WTC11 (cell line): ENCODE data around the gene CPNE2. TPM values are rescaled to one million over a fixed set of nuclear protein-coding genes. Genes with fewer than 3 reads are reported as not detected.

Source experiments
- ATAC-seq: fragments of 200-7000 bp; cut with Tn5 transposase; 2 replicates; pipeline ENCODE4 v1.10.0; 2021; ENCODE audit warnings: mild to moderate bottlenecking, moderate library complexity
- CTCF ChIA-PET: fragments of 300-600 bp; sonication (Branson Sonifier 250); formaldehyde crosslinking; loops from one replicate; lab custom pipeline; 2021; ENCODE audit warnings: antibody characterized with exemption; lab: Charles Lee
- POLR2A ChIA-PET: fragments of 350-600 bp; sonication (Branson Sonifier 250); formaldehyde crosslinking; loops from one replicate; lab custom pipeline; 2021; ENCODE audit warnings: antibody characterized with exemption; lab: Charles Lee
- DNase-seq: peaks from one replicate; pipeline ENCODE4 v3.0.0; 2021; ENCODE audit warnings: low spot score
- H3K27ac Mint-ChIP-seq: 2 replicates; pipeline ENCODE4 v1.8.0; 2021; ENCODE audit warnings: mixed read lengths
- H3K27me3 Mint-ChIP-seq: 2 replicates; pipeline ENCODE4 v1.8.0; 2021; ENCODE audit warnings: low read depth, mild to moderate bottlenecking, moderate library complexity, mixed read lengths
- H3K36me3 Mint-ChIP-seq: 2 replicates; pipeline ENCODE4 v1.8.0; 2021; ENCODE audit warnings: mixed read lengths
- H3K4me1 Mint-ChIP-seq: 2 replicates; pipeline ENCODE4 v1.8.0; 2022; ENCODE audit warnings: mixed read lengths
- H3K4me3 Mint-ChIP-seq: 2 replicates; pipeline ENCODE4 v1.8.0; 2021; ENCODE audit warnings: mild to moderate bottlenecking, moderate library complexity, mixed read lengths
- H3K9me3 Mint-ChIP-seq: 2 replicates; pipeline ENCODE4 v1.8.0; 2021; ENCODE audit warnings: mixed read lengths
- ATF2 ChIP-seq: sonication (generic); formaldehyde crosslinking; IDR thresholded peaks from 2 replicates; pipeline ENCODE4 v1.8.1; 2022; ENCODE audit warnings: low read depth, missing genetic modification reagents, borderline replicate concordance
- ATF6 ChIP-seq: sonication (generic); formaldehyde crosslinking; IDR thresholded peaks from 2 replicates; pipeline ENCODE4 v1.8.1; 2023; ENCODE audit warnings: mild to moderate bottlenecking, missing genetic modification reagents
- CREM ChIP-seq: sonication (generic); formaldehyde crosslinking; IDR thresholded peaks from 2 replicates; pipeline ENCODE4 v1.8.1; 2022; ENCODE audit warnings: mild to moderate bottlenecking, missing genetic modification reagents, moderate library complexity
- CTCF ChIP-seq: fragments of 200-600 bp; IDR thresholded peaks from 2 replicates; pipeline ENCODE4 v1.8.0; 2022; ENCODE audit warnings: antibody characterized with exemption
- E2F4 ChIP-seq: sonication (generic); formaldehyde crosslinking; IDR thresholded peaks from 2 replicates; pipeline ENCODE4 v1.8.1; 2022; ENCODE audit warnings: low read depth, mild to moderate bottlenecking, moderate library complexity, missing genetic modification reagents, borderline replicate concordance
- ERG ChIP-seq: fragments of 250-450 bp; sonication (Bioruptor Pico); IDR thresholded peaks from 2 replicates; pipeline ENCODE4 v1.8.0; 2021; ENCODE audit warnings: mild to moderate bottlenecking
- ESRRA ChIP-seq: sonication (generic); formaldehyde crosslinking; IDR thresholded peaks from 2 replicates; pipeline ENCODE4 v1.8.1; 2022; ENCODE audit warnings: mild to moderate bottlenecking, missing genetic modification reagents, borderline replicate concordance
- FOXJ3 ChIP-seq: sonication (generic); formaldehyde crosslinking; IDR thresholded peaks from 2 replicates; pipeline ENCODE4 v1.9.0; 2021; ENCODE audit warnings: missing genetic modification reagents, mild to moderate bottlenecking, borderline replicate concordance
- FOXP1 ChIP-seq: sonication (generic); formaldehyde crosslinking; IDR thresholded peaks from 2 replicates; pipeline ENCODE4 v1.8.0; 2022; ENCODE audit warnings: missing genetic modification reagents, mild to moderate bottlenecking, moderate library complexity, borderline replicate concordance
- HMGA2 ChIP-seq: fragments of 250-450 bp; sonication (Bioruptor Pico); IDR thresholded peaks from 2 replicates; pipeline ENCODE4 v1.4.0; 2021; ENCODE audit warnings: mild to moderate bottlenecking, moderate library complexity
- IRF1 ChIP-seq: sonication (generic); formaldehyde crosslinking; IDR thresholded peaks from 2 replicates; pipeline ENCODE4 v1.8.0; 2023; ENCODE audit warnings: missing genetic modification reagents
- MXD4 ChIP-seq: fragments of 250-450 bp; sonication (Bioruptor Pico); IDR thresholded peaks from 2 replicates; pipeline ENCODE4 v1.8.0; 2021; ENCODE audit warnings: mild to moderate bottlenecking, moderate library complexity, borderline replicate concordance
- NR3C1 ChIP-seq: sonication (generic); formaldehyde crosslinking; conservative IDR thresholded peaks from 2 replicates; pipeline ENCODE4 v1.8.1; 2023; ENCODE audit warnings: low read depth, mild to moderate bottlenecking, missing genetic modification reagents
- SOX15 ChIP-seq: fragments of 250-450 bp; sonication (Bioruptor Pico); IDR thresholded peaks from 2 replicates; pipeline ENCODE4 v1.9.0; 2021; ENCODE audit warnings: mild to moderate bottlenecking
- SP1 ChIP-seq: sonication (generic); formaldehyde crosslinking; conservative IDR thresholded peaks from 2 replicates; pipeline ENCODE4 v1.8.1; 2022; ENCODE audit warnings: missing genetic modification reagents
- ZMAT4 ChIP-seq: fragments of 250-450 bp; sonication (Bioruptor Pico); IDR thresholded peaks from 2 replicates; pipeline ENCODE4 v1.9.0; 2021; ENCODE audit warnings: mild to moderate bottlenecking
- ZNF121 ChIP-seq: sonication (generic); formaldehyde crosslinking; IDR thresholded peaks from 2 replicates; pipeline ENCODE4 v1.8.0; 2023; ENCODE audit warnings: missing genetic modification reagents
- ZNF263 ChIP-seq: sonication (generic); formaldehyde crosslinking; IDR thresholded peaks from 2 replicates; pipeline ENCODE4 v1.8.1; 2022; ENCODE audit warnings: low read depth, mild to moderate bottlenecking, moderate library complexity, missing genetic modification reagents
- ZNF532 ChIP-seq: fragments of 250-450 bp; sonication (Bioruptor Pico); IDR thresholded peaks from 2 replicates; pipeline ENCODE4 v1.9.0; 2021; ENCODE audit warnings: mild to moderate bottlenecking, borderline replicate concordance
- total RNA-seq: library from RNA; stranded (reverse); gene quantifications from 3 replicates; pipeline ENCODE4 v1.2.3, GENCODE V29; 2021

CPNE2 gene
- total RNA-seq, 1 experiment from 2014 or later, result 14.0 TPM

- TF ChIP-seq ATF6 (CRISPR knock-in tag) (no peak), HMGA2 (CRISPR knock-in tag) (no peak), ATF2 (no peak), SOX15 (CRISPR knock-in tag) (no peak), NR3C1 (CRISPR knock-in tag) (no peak)
These were observed 9.7 kb upstream of the CPNE2 start (continued) for GRCh38 chr16:57082664-57083063.

GRCh38 chr16:57083485-57084126 lies 8.8 kb upstream of the CPNE2 start:
- Mint-ChIP-seq H3K36me3 (no peaks in the 10 kb centered on the region), H3K27me3 (peaks cover 3% of the 10 kb centered on the region; the same call in 1 of the 2 replicates)
- TF ChIP-seq ERG (no peak), ZNF263 (no peak), E2F4 (CRISPR knock-in tag) (no peak), ZMAT4 (no peak), ZNF121 (no peak), MXD4 (CRISPR knock-in tag) (no peak), IRF1 (CRISPR knock-in tag) (no peak), FOXP1 (CRISPR knock-in tag) (no peak)
- TF ChIP-seq, all 79 proteins: peak for 0
- ATAC-seq (no peak), DNase-seq (no peak)
- Mint-ChIP-seq H3K4me1 (peaks cover 10% of the 10 kb centered on the region), H3K27ac (no peak overlapping the region), H3K4me3 (no peak overlapping the region), H3K9me3 (no peaks in the 10 kb centered on the region)
- CTCF ChIA-PET, result interaction anchor here (0.5 to 2.9 kb wide), 25 partner anchors 10 to 335 kb away, joined by 3 to 46 read pairs (median 6); partner anchors contain the start of genes ARL2BP and CPNE2
- POLR2A ChIA-PET, result no interaction called here

GRCh38 chr16:57084257-57084770 lies 8.1 kb upstream of the CPNE2 start:
- POLR2A ChIA-PET, result no interaction called here
- no peaks in the 10 kb centered on the region for H3K36me3 Mint-ChIP-seq
- ATAC-seq, result peak; percentile 87
- TF ChIP-seq ZNF532, result no peak
- no peak for TF ChIP-seq FOXJ3 (CRISPR knock-in tag)
- no peak for TF ChIP-seq HMGA2 (CRISPR knock-in tag)
- TF ChIP-seq ESRRA (CRISPR knock-in tag), result no peak
- 0 out of 2 replicates have a peak, but pooled peaks have one; percentile 29 for TF ChIP-seq SP1 (CRISPR knock-in tag)
- TF ChIP-seq CTCF, result peak; percentile 98
- TF ChIP-seq CREM (CRISPR knock-in tag), result no peak

More at GRCh38 chr16:57084257-57084770, 8.1 kb upstream of the CPNE2 start:
- CTCF ChIA-PET, result interaction anchor here (0.5 to 2.9 kb wide), 35 partner anchors 9 to 335 kb away, joined by 3 to 46 read pairs (median 4); partner anchors contain the start of genes CPNE2, PSME3IP1 and RSPRY1
- Mint-ChIP-seq H3K27me3 (peaks cover 3% of the 10 kb centered on the region; the same call in 1 of the 2 replicates), H3K27ac (no peak overlapping the region), H3K9me3 (no peaks in the 10 kb centered on the region), H3K4me3 (no peak overlapping the region), H3K4me1 (peaks cover 9% of the 10 kb centered on the region)
- peak; percentile 81 for DNase-seq
